ENCODE data around the gene CACNA1H. TPM values are rescaled to one million over a fixed set of nuclear protein-coding genes. Genes with fewer than 3 reads are reported as not detected.

CACNA1H gene
- total and polyA plus RNA-seq, 2 of the 4 experiments (the other 2 are of a cell fraction) = 1.6 to 5.8 TPM

DNA sequence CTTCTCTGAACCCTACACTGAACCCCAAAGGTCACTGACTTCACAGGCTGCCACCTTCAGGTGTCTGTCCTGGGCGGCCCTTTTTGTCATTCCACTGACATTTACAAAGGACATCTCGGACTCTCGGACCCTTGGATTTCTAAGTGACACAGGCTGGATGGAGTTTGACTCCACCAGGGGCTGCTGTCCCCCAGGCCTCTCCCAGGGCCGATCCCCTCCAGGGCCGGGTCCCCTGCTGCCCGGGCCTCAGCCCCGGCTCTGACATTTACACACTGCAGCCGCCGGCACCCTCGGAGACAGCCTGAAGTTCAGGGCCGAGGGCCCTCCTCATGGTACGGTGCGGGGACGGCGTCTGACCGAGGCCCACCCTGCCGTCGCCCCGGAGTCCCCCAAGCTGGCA lies 24.1 kb downstream of the CACNA1H start:
- no peak overlapping the region for H2AK5ac ChIP-seq (ENCODE audit: low read depth, low read length)
- H2AFZ ChIP-seq (replicated peaks; ENCODE audit: low read length, poor library complexity) = no peak overlapping the region
- H4K8ac ChIP-seq (ENCODE audit: low read depth in 2 of 2, low read length in 2 of 2) = no peak overlapping the region
- H3K27me3 ChIP-seq (ENCODE audit: control insufficient read depth, insufficient read depth, low read length) = no peaks in the 10 kb centered on the region
- no peak overlapping the region for H4K91ac ChIP-seq (ENCODE audit: insufficient read depth, low read depth, low read length)
- H3K9me1 ChIP-seq (ENCODE audit: insufficient read depth, low read length) = peaks cover 8% of the 10 kb centered on the region
- intact Hi-C loops (cut with micrococcal nuclease) = no loop called here
- H3K9ac ChIP-seq (ENCODE audit: low read depth, low read length) = no peak overlapping the region
- no peak overlapping the region for H3K27ac ChIP-seq (ENCODE audit: insufficient read depth, low read length)
- no peak overlapping the region for H2AK9ac ChIP-seq (replicated peaks; ENCODE audit: low read depth, low read length, poor library complexity)
- no peak overlapping the region for H2BK20ac ChIP-seq (ENCODE audit: low read depth, low read length)
- H2BK5ac ChIP-seq (ENCODE audit: low read depth, low read length, poor library complexity, severe bottlenecking) = no peak overlapping the region
- H3K79me1 ChIP-seq (ENCODE audit: low read depth in 1 of 2, low read length in 2 of 2) = no peaks in the 10 kb centered on the region
- H3K18ac ChIP-seq (ENCODE audit: low read depth, low read length) = no peak overlapping the region
- dilution Hi-C loops (cut with HindIII; ENCODE audit: low sequenced_read_pairs, unreplicated experiment) = no loop called here
- BruUV-seq (replicated peaks) = no TSS peak
- no peaks in the 10 kb centered on the region for H3K36me3 ChIP-seq (ENCODE audit: control insufficient read depth, insufficient read depth, low read length)
- ChIA-PET CTCF (no interaction called here), POLR2A (ENCODE audit: unreplicated experiment) (no interaction called here)
- 73% methylated on average over 12 of the region's 19 CpGs; no CpG with 5 or more reads in 1 of the 2 experiments for WGBS, 2 experiments (ENCODE audit: extremely low coverage in 2 of 2, insufficient read length in 1 of 2)
- H4K5ac ChIP-seq (ENCODE audit: low read depth, low read length) = no peak overlapping the region
- no peak overlapping the region for H3K4ac ChIP-seq (ENCODE audit: low read depth, low read length)
- DNase-seq = no peak
- H2BK15ac ChIP-seq (ENCODE audit: low read depth, low read length) = no peak overlapping the region
- in situ Hi-C loops (cut with MboI; ENCODE audit: low sequenced_read_pairs) = no loop called here
- H3K9me3 ChIP-seq (ENCODE audit: control insufficient read depth, insufficient read depth, low read length) = no peaks in the 10 kb centered on the region
- no peak overlapping the region for H2BK120ac ChIP-seq (ENCODE audit: low read depth, low read length)
- no peak overlapping the region for H3K4me3 ChIP-seq (ENCODE audit: insufficient read depth, low read depth, low read length)
- no peak for ATAC-seq (ENCODE audit: low read depth)
- H3K56ac ChIP-seq (ENCODE audit: extremely low read depth, insufficient read depth, low read length) = no peak overlapping the region
- no peaks in the 10 kb centered on the region; the same call in 1 of the 2 replicates for H4K20me1 ChIP-seq (ENCODE audit: insufficient read depth, low read length)
- H3K14ac ChIP-seq (replicated peaks; ENCODE audit: low read depth, low read length) = no peak overlapping the region
- H3K23ac ChIP-seq (ENCODE audit: low read depth, low read length) = no peak overlapping the region
- H3K4me2 ChIP-seq (ENCODE audit: low read depth, low read length) = no peak overlapping the region
- peaks cover 19% of the 10 kb centered on the region for H3K4me1 ChIP-seq (ENCODE audit: control insufficient read depth, insufficient read depth, low read length)
- TF ChIP-seq, protein P1, sequence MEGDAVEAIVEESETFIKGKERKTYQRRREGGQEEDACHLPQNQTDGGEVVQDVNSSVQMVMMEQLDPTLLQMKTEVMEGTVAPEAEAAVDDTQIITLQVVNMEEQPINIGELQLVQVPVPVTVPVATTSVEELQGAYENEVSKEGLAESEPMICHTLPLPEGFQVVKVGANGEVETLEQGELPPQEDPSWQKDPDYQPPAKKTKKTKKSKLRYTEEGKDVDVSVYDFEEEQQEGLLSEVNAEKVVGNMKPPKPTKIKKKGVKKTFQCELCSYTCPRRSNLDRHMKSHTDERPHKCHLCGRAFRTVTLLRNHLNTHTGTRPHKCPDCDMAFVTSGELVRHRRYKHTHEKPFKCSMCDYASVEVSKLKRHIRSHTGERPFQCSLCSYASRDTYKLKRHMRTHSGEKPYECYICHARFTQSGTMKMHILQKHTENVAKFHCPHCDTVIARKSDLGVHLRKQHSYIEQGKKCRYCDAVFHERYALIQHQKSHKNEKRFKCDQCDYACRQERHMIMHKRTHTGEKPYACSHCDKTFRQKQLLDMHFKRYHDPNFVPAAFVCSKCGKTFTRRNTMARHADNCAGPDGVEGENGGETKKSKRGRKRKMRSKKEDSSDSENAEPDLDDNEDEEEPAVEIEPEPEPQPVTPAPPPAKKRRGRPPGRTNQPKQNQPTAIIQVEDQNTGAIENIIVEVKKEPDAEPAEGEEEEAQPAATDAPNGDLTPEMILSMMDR (conservative IDR thresholded peaks at IDR 0.05; ENCODE audit: low read depth, low read length) = no peak
- TF ChIP-seq ELK1 (IDR thresholded peaks at IDR 0.05; ENCODE audit: borderline replicate concordance, low read depth, low read length) (no peak), POLR2A (IDR thresholded peaks at IDR 0.05; ENCODE audit: low read depth, low read length) (no peak), RCOR1 (IDR thresholded peaks at IDR 0.05; ENCODE audit: insufficient replicate concordance, low read length) (no peak)
